GM18519 (cell line): ENCODE data around the gene FAM227A.
A peak's percentile ranks its signal among the peaks of the same experiment; 100 is the strongest.

Source experiments
- ATAC-seq: cut with Tn5 transposase; IDR thresholded peaks from one replicate; pipeline ENCODE4 v1.9.1; 2021; ENCODE audit warnings: mild to moderate bottlenecking, moderate library complexity; ENCODE audit not compliant: unreplicated experiment, low FRiP score

FAM227A gene

DNA sequence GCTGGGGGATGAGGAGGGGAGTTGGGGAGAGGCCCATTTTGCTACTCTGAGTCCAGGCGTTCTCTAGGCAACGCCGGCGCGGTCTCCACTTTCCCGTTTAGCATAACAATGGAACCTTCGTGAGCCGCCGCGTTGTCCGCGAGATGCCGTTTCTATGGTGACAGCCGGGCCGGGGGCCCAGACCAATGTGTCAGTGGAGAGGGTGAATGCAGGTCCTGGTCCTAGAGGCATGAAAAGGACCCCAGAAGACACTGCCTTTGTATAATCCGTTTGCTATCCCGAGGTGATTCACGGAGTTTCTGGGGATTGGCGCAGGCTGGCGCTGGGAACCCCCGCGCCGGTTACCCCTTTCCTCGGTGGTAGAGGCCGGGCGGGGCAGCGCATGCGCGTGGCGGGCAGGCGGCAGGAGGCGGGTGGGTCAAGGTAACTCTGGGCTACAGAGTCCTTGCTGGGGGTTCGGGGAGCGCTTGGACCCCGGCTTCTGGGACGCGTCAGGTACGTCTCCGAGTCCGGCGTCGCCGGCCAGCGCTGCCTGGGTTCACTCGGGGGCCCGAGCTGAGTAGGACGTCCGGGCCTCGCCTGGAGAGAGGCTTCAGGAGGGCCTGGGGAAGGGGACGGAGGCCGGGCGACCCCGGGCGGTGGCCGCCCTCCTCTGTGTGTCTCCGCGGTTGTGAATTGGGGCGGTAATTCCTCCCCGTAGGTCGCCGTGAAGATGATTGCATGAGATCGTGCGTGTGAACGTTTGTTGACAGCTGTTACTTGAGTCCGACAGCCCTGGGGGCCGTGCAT, at the start of gene FAM227A, which contains the start of gene CBY1:
Gene FAM227A (minus strand): TSS at position 137 of the 789 bp plus-strand sequence. CDS start 6,224 bp downstream, outside the sequence.
Gene CBY1 (plus strand): TSS at position 383 of the 789 bp plus-strand sequence. CDS start 11,417 bp downstream, outside the sequence.
- ATAC-seq: peak; percentile 46

DNA sequence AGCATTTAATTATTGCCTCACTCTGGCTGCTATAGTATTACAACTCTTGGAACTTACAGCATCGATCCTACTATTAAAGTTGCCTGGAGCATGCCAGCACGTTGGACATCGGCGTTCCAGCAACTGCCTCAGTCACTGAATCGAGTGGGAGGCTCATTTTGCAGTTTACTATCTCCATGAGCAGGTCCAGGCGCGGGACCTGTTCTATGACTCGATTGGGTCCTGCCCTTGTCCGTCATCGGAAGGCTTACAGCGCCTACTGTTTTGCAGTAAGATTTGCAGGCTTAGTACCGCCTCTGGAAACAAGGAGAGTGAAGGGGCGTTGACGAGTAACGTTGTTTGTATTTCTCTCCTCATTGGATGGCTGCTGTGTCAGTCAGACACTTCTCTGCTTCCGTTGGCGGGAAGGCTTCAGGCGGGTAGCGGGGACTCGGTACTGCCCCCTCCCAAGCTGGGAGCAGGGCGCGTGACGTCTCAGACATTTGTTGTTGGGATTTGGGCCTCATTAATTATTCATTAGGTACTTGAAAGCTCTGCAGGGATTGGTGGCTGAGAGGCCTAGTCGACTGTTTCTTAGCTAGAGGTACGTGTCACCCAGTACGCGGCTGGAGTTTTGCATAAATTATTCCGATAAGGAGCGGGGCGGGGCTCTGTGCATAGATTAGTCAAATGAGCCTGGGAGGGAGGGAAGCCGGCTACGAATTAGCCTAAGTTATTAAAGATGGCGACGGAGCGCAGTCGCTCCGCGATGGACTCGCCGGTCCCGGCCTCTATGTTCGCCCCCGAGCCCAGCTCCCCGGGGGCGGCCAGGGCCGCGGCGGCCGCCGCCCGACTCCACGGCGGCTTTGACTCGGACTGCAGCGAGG, 49.3 kb upstream of the FAM227A start, which contains the start of gene GTPBP1:
Gene GTPBP1 (plus strand): TSS at position 710 of the 866 bp plus-strand sequence. CDS start 12 bp downstream, at position 722.
- ATAC-seq: peak; percentile 50

DNA sequence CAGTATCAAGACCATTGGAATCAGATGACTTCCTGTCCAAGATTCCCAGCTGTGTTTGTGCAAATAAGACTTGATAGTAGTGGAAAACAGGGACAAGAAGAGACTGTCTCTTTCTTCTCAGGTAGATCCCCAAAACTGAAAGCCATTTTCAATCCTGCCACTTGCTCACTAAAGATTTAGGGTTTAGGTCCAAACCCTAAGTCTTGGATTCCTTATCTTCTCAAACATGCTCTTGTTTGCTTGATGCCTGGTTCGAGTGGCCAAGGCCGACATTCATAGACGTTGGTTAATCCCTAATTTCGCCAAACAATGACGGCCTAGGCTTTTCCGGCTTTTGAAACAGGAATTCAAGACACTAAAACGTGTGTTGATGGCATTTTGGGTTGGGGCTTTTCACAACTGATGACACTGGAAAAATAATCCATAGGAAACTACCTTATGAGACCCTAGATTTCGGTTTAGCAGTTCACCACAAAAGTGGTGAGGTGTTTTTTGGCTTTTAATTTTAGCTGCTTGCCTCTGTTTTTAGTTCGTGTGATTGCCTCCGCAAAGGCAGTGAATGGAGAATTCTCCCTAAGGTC, 48.6 kb upstream of the FAM227A start:
- no peak for ATAC-seq

- peak; percentile 24 for ATAC-seq
These were observed 44.8 kb upstream of the FAM227A start, which contains the start of gene JOSD1 for GRCh38 chr22:38700789-38701628. Gene JOSD1, minus strand, starts transcription at chr22:38700943. Its CDS starts 956 bp downstream, at chr22:38699987.

- ATAC-seq: no peak
These were observed 44.1 kb upstream of the FAM227A start for GRCh38 chr22:38700270-38700788.

- ATAC-seq: no peak
These were observed 43.6 kb upstream of the FAM227A start for GRCh38 chr22:38699784-38700183.

DNA sequence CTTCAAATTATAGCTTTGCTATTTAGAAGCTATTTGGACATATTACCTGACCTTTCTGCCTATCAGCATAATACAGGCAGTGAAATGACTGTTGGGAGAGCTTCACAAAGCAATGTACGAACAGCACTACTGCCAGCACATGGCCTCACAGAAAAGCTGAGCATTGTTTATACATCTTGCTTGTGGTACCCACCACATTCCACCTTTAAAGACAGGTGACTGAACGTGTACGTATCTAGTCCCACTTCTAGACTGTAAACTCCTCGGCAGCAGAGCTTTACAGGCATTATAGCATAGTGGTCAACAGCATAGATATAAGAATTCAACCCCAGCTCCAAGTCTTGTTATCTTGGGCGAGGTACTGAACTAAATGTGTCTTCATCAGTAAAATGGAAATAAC, 43.0 kb upstream of the FAM227A start:
- ATAC-seq: no peak

DNA sequence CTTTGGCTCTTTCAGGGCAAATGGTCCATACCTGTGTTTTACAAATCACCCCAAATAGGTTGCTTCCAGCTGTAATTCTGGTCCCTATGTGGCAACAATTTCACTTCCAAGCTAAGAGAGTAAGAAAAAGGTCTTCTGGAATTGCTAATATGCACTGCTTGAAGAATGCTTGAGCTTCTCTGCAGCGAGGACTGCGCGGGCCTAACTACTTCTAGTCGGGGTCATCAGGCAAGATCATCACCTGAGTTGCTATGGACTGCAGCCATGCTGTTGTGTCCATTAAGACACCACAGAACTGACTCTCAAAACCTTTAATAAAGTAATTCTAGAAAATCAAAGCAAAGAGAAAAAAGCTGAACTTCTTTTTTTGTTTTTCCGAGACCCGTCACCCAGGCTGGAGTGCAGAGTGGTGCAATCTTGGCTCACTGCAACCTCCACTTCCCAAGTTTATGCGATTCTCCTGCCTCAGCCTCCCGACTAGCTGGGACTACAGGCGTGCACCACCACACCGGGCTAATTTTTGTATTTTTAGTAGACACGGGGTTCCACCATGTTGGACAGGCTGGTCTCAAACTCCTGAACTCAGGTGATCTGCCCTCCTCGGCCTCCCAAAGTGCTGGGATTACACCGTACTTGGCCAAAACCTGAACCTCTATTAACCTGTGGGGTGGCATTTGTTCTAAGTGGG, 42.4 kb upstream of the FAM227A start:
- no peak for ATAC-seq

DNA sequence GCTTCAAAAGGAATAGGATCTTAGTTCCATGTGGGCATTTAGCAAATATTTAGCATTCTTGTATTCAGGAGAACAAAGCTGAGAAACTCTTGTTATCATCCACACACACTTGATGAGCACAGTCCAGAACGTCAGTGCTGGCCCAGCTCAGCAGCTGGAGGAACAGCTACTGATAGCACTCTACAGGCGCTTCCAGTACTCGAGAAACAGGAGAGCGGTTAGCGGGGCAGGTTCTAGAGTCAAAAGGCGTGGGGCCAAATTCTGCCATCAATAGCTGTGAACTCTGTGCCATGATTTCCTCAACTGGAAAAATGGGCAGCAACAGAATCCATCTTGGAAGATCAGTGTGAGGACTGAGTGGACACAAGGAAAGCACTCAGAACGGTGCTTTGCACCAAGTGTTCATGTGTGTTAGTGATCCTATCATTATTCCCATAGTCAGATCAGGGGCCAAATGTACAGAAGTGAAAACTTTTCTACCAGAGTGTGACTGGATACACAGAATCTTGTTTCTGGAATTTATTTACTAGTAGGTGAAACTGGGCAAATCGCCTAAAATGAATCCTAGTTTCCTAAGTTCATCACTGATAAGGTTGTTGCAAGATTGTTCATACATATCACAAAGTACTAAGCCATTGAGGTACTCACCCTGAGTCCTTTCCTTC, 41.4 kb upstream of the FAM227A start:
- ATAC-seq: no peak

DNA sequence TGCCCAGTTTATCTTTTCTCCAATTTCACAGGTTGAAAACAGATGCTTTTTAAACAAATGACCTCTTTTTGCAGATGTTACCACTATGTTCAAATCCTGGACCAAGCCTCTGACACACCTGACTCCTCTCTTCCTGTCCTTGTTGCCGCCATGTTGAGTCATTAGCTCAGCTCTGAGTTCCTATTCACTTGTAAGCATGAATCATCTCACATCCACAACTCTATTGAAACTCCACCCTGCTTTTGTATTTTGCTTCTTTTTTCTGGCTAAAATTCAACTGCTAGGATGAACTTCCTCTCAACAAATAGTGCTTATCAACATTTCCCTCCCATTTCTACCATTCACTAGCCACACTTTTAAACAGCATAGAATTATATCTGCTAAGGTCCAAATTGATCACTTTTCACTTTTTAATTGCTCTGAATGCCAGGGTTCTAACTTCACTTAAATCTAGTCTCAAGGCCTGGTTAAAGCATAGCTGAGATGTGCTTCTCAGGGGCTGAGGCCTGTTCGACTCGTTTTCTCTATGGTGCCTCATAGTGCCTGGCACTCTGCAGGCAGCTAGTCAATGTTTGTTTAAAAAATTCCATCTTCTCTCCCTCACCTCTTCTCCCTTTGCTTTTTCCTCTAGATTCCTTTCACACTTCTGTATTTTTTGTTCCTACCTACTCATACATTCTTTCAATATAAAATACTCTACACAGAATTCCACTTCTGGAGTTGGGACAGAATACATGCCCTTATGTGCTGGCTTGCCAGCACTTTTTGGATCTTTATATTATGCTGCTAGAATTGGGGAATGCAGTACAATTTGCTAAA, 40.6 kb upstream of the FAM227A start:
- ATAC-seq: no peak

DNA sequence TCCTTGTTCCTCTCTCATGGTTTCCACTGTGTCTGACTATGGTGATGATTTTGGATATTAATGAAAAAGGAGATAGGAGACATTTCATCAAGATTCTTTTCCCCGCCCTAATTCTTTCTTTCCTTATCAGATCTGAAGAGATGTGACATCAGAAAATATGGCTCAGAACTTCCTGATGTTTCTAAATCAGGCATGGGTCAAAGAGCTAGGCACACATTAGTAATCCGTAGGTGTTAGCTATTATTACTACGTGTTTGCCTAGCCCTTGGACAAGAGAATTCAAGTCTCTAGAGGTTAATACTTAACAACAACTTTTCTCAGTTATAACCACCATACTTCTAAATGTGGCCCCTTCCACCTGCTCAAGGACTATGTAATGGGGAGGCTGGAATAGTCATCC, 38.7 kb upstream of the FAM227A start:
- no peak for ATAC-seq

- ATAC-seq: no peak
These were observed 37.9 kb upstream of the FAM227A start for GRCh38 chr22:38694049-38694448.

DNA sequence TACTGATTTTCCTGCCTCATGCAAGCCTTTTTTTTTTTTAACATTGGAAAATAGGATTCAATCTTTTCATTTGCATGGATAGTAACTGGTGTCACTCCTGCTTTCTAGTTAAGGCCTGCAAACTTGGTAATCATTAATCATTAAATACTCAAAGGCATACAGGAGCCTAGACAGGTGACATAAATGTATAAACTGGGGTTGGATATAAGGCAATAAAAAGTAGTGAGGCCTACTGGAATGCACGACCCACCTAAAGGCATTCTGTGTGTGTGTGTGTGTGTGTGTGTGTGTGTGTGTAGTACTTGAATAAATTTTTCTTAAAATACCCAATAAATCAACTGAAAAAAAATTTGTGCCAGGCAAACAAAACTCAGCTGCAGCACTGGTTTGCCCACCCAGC, 33.5 kb upstream of the FAM227A start:
- no peak for ATAC-seq

DNA sequence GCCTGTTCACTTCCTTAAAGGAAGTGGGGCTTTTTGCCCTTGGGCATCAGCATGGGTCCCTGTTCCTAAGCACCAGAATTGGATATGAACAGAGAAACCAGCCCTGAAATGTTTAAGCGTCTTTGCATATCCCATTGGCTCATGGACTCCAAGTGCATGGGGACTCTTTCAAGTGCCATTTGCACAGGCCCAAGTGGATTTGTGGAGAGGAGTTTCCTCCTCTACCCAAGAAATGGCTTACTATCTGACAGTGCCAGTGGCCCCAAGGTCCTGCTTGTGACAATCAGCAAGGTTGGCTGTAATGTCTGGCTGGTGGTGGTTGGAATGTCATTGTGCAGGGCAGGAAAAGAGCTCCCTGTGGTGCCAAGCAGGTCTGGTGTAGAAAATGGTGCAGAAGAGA, 29.6 kb upstream of the FAM227A start:
- ATAC-seq: no peak

GRCh38 chr22:38684895-38685294, 28.7 kb upstream of the FAM227A start:
- no peak for ATAC-seq

GRCh38 chr22:38681582-38682335, 25.6 kb upstream of the FAM227A start, which contains the start of gene TOMM22:
Gene TOMM22, plus strand, starts transcription at chr22:38681957. Its CDS starts 22 bp downstream, at chr22:38681979.
- peak; percentile 59 for ATAC-seq

- no peak for ATAC-seq
These were observed 19.6 kb upstream of the FAM227A start for GRCh38 chr22:38675833-38676232.
